ENCODE data around the gene NOL8.

GRCh38 chr9:92300936-92301335 is 24.2 kb downstream of the NOL8 start:
- no peak for TF ChIP-seq CTCF (optimal IDR thresholded peaks at IDR 0.05 in 1 of 3, IDR thresholded peaks at IDR 0.05 in 1 of 3, conservative IDR thresholded peaks at IDR 0.05 in 1 of 3; ENCODE audit: extremely low read depth in 1 of 3, insufficient read depth in 2 of 3, low read length in 3 of 3)
- TF ChIP-seq EZH2 (IDR thresholded peaks at IDR 0.05; ENCODE audit: low read length) = no peak
